ENCODE measurements around the gene GFRA1. TPM values are rescaled to one million over a fixed set of nuclear protein-coding genes. Genes with fewer than 3 reads are reported as not detected.
"Not testable (repeated sequence)": the region's sequence is repeated elsewhere in the genome, so short reads cannot be mapped to it uniquely, and the experiment has no call there.

The GFRA1 gene
- total and polyA plus RNA-seq, 10 donors, result 0.52 to 36.5 (median 4.5) TPM

GRCh38 chr10:116041948-116042347 lies 231.1 kb downstream of the GFRA1 start:
- Histone ChIP-seq H3K27ac (no peak overlapping the region), H3K27me3 (replicated peaks in 1 of 7) (no peaks in the 10 kb centered on the region), H3K4me3 (no peak overlapping the region), H3K9me3 (no peaks in the 10 kb centered on the region), H3K36me3 (no peaks in the 10 kb centered on the region), H3K4me1 (no peaks in the 10 kb centered on the region)
- TF ChIP-seq CTCF (IDR thresholded peaks at IDR 0.05 in 8 of 11, conservative IDR thresholded peaks at IDR 0.05 in 3 of 11) (no peak), POLR2AphosphoS5 (IDR thresholded peaks at IDR 0.05) (no peak), POLR2A (IDR thresholded peaks at IDR 0.05) (no peak)
- no peak for DNase-seq
- intact Hi-C loops (cut with DNase I; ENCODE audit: low total_unique reads), result no loop called here
- 78 to 88% (median 83%) methylated on average over 4 of the region's 4 CpGs for WGBS, 5 donors

- H3K27me3 ChIP-seq (replicated peaks in 1 of 7), result no peaks in the 10 kb centered on the region
- DNase-seq, result no peak
- 86 to 94% (median 90%) methylated on average over 6 of the region's 6 CpGs for WGBS, 5 donors
- intact Hi-C loops (cut with DNase I; ENCODE audit: low total_unique reads), result no loop called here
- no peaks in the 10 kb centered on the region for H3K4me1 ChIP-seq
- H3K27ac ChIP-seq, result no peak overlapping the region
- H3K36me3 ChIP-seq, result no peaks in the 10 kb centered on the region
- no peak for TF ChIP-seq POLR2A (IDR thresholded peaks at IDR 0.05)
- no peak for TF ChIP-seq CTCF (IDR thresholded peaks at IDR 0.05 in 8 of 11, conservative IDR thresholded peaks at IDR 0.05 in 3 of 11)
- no peak for TF ChIP-seq POLR2AphosphoS5 (IDR thresholded peaks at IDR 0.05)
- no peak overlapping the region for H3K4me3 ChIP-seq
- peaks cover 0 to 13% (median 0%) of the 10 kb centered on the region in 8 donors for H3K9me3 ChIP-seq
Measured at GRCh38 chr10:116039612-116040011, 233.4 kb downstream of the GFRA1 start.

- intact Hi-C loops (cut with DNase I; ENCODE audit: low total_unique reads), result no loop called here
- WGBS, 5 donors, result 44 to 62% (median 48%) methylated on average over 3 of the region's 3 CpGs
- DNase-seq, result no peak
- Histone ChIP-seq H3K27me3 (replicated peaks in 1 of 7) (no peaks in the 10 kb centered on the region), H3K36me3 (no peaks in the 10 kb centered on the region), H3K4me1 (no peaks in the 10 kb centered on the region), H3K4me3 (no peak overlapping the region), H3K9me3 (peaks cover 0 to 26% (median 9%) of the 10 kb centered on the region in 8 donors), H3K27ac (no peak overlapping the region)
- TF ChIP-seq POLR2AphosphoS5 (IDR thresholded peaks at IDR 0.05) (no peak), CTCF (IDR thresholded peaks at IDR 0.05 in 8 of 11, conservative IDR thresholded peaks at IDR 0.05 in 3 of 11) (no peak), POLR2A (IDR thresholded peaks at IDR 0.05) (no peak)
Measured at GRCh38 chr10:116038259-116038658, 234.7 kb downstream of the GFRA1 start.

GRCh38 chr10:116035406-116035805 lies 237.6 kb downstream of the GFRA1 start:
- DNase-seq; H3K4me3 ChIP-seq; intact Hi-C loops (cut with DNase I; ENCODE audit: low total_unique reads): not testable (repeated sequence)

GRCh38 chr10:116030576-116030975 lies 242.4 kb downstream of the GFRA1 start:
- TF ChIP-seq POLR2AphosphoS5 (IDR thresholded peaks at IDR 0.05), result no peak
- no peak for TF ChIP-seq CTCF (IDR thresholded peaks at IDR 0.05 in 8 of 11, conservative IDR thresholded peaks at IDR 0.05 in 3 of 11)
- no peak for TF ChIP-seq POLR2A (IDR thresholded peaks at IDR 0.05)
- Histone ChIP-seq H3K4me3 (no peak overlapping the region), H3K36me3 (no peaks in the 10 kb centered on the region), H3K4me1 (no peaks in the 10 kb centered on the region), H3K27me3 (replicated peaks in 1 of 7) (no peaks in the 10 kb centered on the region), H3K9me3 (peaks cover 0 to 39% (median 23%) of the 10 kb centered on the region in 8 donors), H3K27ac (no peak overlapping the region)
- intact Hi-C loops (cut with DNase I; ENCODE audit: low total_unique reads), result no loop called here
- WGBS, 5 donors, result 47 to 83% (median 67%) methylated on average over 3 of the region's 3 CpGs
- DNase-seq, result no peak

More at GRCh38 chr10:116035406-116035805, 237.6 kb downstream of the GFRA1 start:
- peaks cover 0 to 43% (median 23%) of the 10 kb centered on the region in 8 donors for H3K9me3 ChIP-seq
- not testable (repeated sequence) for H3K27me3 ChIP-seq (replicated peaks in 1 of 7); H3K4me1 ChIP-seq; H3K36me3 ChIP-seq; H3K27ac ChIP-seq

Measured in spleen (tissue), 11 donors.